SK-N-SH (cell line): ENCODE results near the gene SLC35G1. TPM values are rescaled to one million over a fixed set of nuclear protein-coding genes. Genes with fewer than 3 reads are reported as not detected.

Source experiments
- CTCF ChIA-PET: fragments of 300-600, 350-600 bp; formaldehyde crosslinking; extraction: SDS; loops from one replicate; lab custom pipeline; 2021; lab: Yijun Ruan, JAX
- POLR2A ChIA-PET: fragments of 350-600 bp; sonication (Branson Sonifier 250); formaldehyde crosslinking; extraction: SDS; loops from one replicate; lab custom pipeline; 2020; ENCODE audit warnings: antibody characterized with exemption, inconsistent platforms; lab: Yijun Ruan, JAX
- DNase-seq: peaks from one replicate; pipeline ENCODE4 v3.0.0; 2012
- H2AFZ ChIP-seq: fragments of 200-600 bp; sonication (generic); 2 replicates; pipeline ENCODE4 v1.8.1; 2016; ENCODE audit warnings: antibody characterized with exemption, mild to moderate bottlenecking, low read depth
- H3F3A ChIP-seq: fragments of 200-600 bp; sonication (generic); replicated peaks from 2 replicates; pipeline ENCODE3; 2016; ENCODE audit warnings: antibody characterized with exemption, mild to moderate bottlenecking; ENCODE audit not compliant: insufficient read depth
- H3K27ac ChIP-seq, 2 experiments: fragments of 200-500 bp in 1 of 2; fragments of 200-600 bp in 1 of 2; sonication (Bioruptor generic) in 1 of 2; sonication (generic), shearing (Covaris generic) in 1 of 2; 2 replicates each; pipeline versions ENCODE4 v1.5.1 to v1.6.1; 2014 to 2016; ENCODE audit warnings: low read depth in 2 of 2, inconsistent platforms in 1 of 2, low read length in 1 of 2, mild to moderate bottlenecking in 1 of 2, mixed read lengths in 1 of 2
- H3K27me3 ChIP-seq: fragments of 200-600 bp; sonication (generic), shearing (Covaris generic); 2 replicates; pipeline ENCODE4 v1.6.1; 2016; ENCODE audit warnings: mixed run types; ENCODE audit not compliant: insufficient read depth
- H3K36me3 ChIP-seq, 2 experiments: fragments of 200-500 bp in 1 of 2; fragments of 200-600 bp in 1 of 2; sonication (Bioruptor generic) in 1 of 2; sonication (generic) in 1 of 2; replicated peaks in 1 of 2; 2 replicates each; pipeline versions ENCODE3 to v1.5.1; 2014 to 2016; ENCODE audit warnings: low read length in 1 of 2, mild to moderate bottlenecking in 1 of 2; ENCODE audit not compliant: insufficient read depth in 2 of 2, control insufficient read depth in 1 of 2
- H3K4me1 ChIP-seq, 2 experiments: fragments of 200-500 bp in 1 of 2; fragments of 200-600 bp in 1 of 2; sonication (Bioruptor generic) in 1 of 2; sonication (generic), shearing (Covaris generic) in 1 of 2; 2 replicates each; pipeline versions ENCODE4 v1.5.1 to v1.6.1; 2014 to 2016; ENCODE audit warnings: low read depth in 1 of 2, low read length in 1 of 2, mixed run types in 1 of 2; ENCODE audit not compliant: insufficient read depth in 2 of 2, control insufficient read depth in 1 of 2
- H3K4me2 ChIP-seq: fragments of 200-600 bp; sonication (generic), shearing (Covaris generic); 2 replicates; pipeline ENCODE4 v1.6.1; 2017; ENCODE audit warnings: mixed run types
- H3K4me3 ChIP-seq, 2 experiments: fragments of 200-500 bp in 1 of 2; fragments of 200-600 bp in 1 of 2; sonication (Bioruptor generic) in 1 of 2; sonication (generic), shearing (Covaris generic) in 1 of 2; 2 replicates each; pipeline versions ENCODE4 v1.5.1 to v1.8.1; 2014 to 2016; ENCODE audit warnings: low read depth in 2 of 2, inconsistent platforms in 1 of 2, low read length in 1 of 2, mild to moderate bottlenecking in 1 of 2, mixed read lengths in 1 of 2, moderate library complexity in 1 of 2
- H3K79me2 ChIP-seq: fragments of 200-600 bp; sonication (generic); 2 replicates; pipeline ENCODE4 v1.8.1; 2017; ENCODE audit warnings: mild to moderate bottlenecking; ENCODE audit not compliant: insufficient read depth
- H3K9ac ChIP-seq: fragments of 200-600 bp; sonication (generic); 2 replicates; pipeline ENCODE4 v1.6.1; 2017; ENCODE audit warnings: mixed run types
- H3K9me2 ChIP-seq: fragments of 200-600 bp; sonication (generic); 2 replicates; pipeline ENCODE4 v1.6.1; 2017; ENCODE audit warnings: mixed run types
- H3K9me3 ChIP-seq: fragments of 200-600 bp; sonication (generic); 2 replicates; pipeline ENCODE4 v1.6.1; 2017; ENCODE audit warnings: mixed run types, mild to moderate bottlenecking, moderate library complexity
- H4K20me1 ChIP-seq: fragments of 200-600 bp; sonication (generic); 2 replicates; pipeline ENCODE4 v1.6.1; 2017; ENCODE audit warnings: mild to moderate bottlenecking, mixed run types; ENCODE audit not compliant: insufficient read depth
- CHD2 ChIP-seq: fragments of 150-350 bp; IDR thresholded peaks from 2 replicates; pipeline ENCODE4 v1.6.1; 2018; ENCODE audit warnings: low read length; ENCODE audit not compliant: partially characterized antibody
- EP300 ChIP-seq, 2 experiments: IDR thresholded peaks; 2 replicates each; pipeline versions ENCODE4 v1.4.0 to v1.6.1; 2012; ENCODE audit warnings: borderline replicate concordance in 1 of 2, low read depth in 1 of 2, low read length in 1 of 2
- FOSL2 ChIP-seq: IDR thresholded peaks from 2 replicates; pipeline ENCODE4 v1.4.0; 2012; ENCODE audit warnings: low read depth, mild to moderate bottlenecking, moderate library complexity, borderline replicate concordance
- FOXJ3 ChIP-seq: sonication (generic); formaldehyde crosslinking; IDR thresholded peaks from 2 replicates; pipeline ENCODE4 v1.5.1; 2020; ENCODE audit warnings: mild to moderate bottlenecking, missing genetic modification reagents
- GABPA ChIP-seq: IDR thresholded peaks from 2 replicates; pipeline ENCODE4 v1.4.0; 2012; ENCODE audit warnings: low read depth, mild to moderate bottlenecking
- GATA2 ChIP-seq: sonication (generic); formaldehyde crosslinking; IDR thresholded peaks from 2 replicates; pipeline ENCODE4 v1.5.0; 2020; ENCODE audit warnings: mild to moderate bottlenecking, missing genetic modification reagents
- JUND ChIP-seq: IDR thresholded peaks from 2 replicates; pipeline ENCODE4 v1.4.0; 2012
- MAX ChIP-seq: IDR thresholded peaks from 2 replicates; pipeline ENCODE4 v1.4.0; 2012; ENCODE audit warnings: low read depth
- MEF2A ChIP-seq: IDR thresholded peaks from 2 replicates; pipeline ENCODE4 v1.4.0; 2012; ENCODE audit warnings: low read depth, borderline replicate concordance
- MXI1 ChIP-seq: IDR thresholded peaks from 2 replicates; pipeline ENCODE4 v1.6.1; 2012; ENCODE audit warnings: mild to moderate bottlenecking, low read depth, low read length, improper control_type of control experiment
- NFIC ChIP-seq: IDR thresholded peaks from 2 replicates; pipeline ENCODE4 v1.4.0; 2012; ENCODE audit warnings: borderline replicate concordance
- NRF1 ChIP-seq: IDR thresholded peaks from 2 replicates; pipeline ENCODE4 v1.6.1; 2012; ENCODE audit warnings: low read depth, mild to moderate bottlenecking, low read length
- RAD21 ChIP-seq: IDR thresholded peaks from 2 replicates; pipeline ENCODE4 v1.6.1; 2012; ENCODE audit warnings: mild to moderate bottlenecking, low read length
- RFX5 ChIP-seq: IDR thresholded peaks from 2 replicates; pipeline ENCODE4 v1.6.1; 2012; ENCODE audit warnings: mild to moderate bottlenecking, improper control_type of control experiment, low read length
- RXRA ChIP-seq: IDR thresholded peaks from 2 replicates; pipeline ENCODE4 v1.4.0; 2012; ENCODE audit warnings: low read depth, mild to moderate bottlenecking, borderline replicate concordance
- SMC3 ChIP-seq: IDR thresholded peaks from 2 replicates; pipeline ENCODE4 v1.6.1; 2012; ENCODE audit warnings: low read depth, low read length, improper control_type of control experiment
- TCF12 ChIP-seq: IDR thresholded peaks from 2 replicates; pipeline ENCODE4 v1.4.0; 2012
- TEAD4 ChIP-seq: IDR thresholded peaks from 2 replicates; pipeline ENCODE4 v1.4.0; 2012; ENCODE audit warnings: mild to moderate bottlenecking, borderline replicate concordance; ENCODE audit not compliant: insufficient read depth
- USF1 ChIP-seq: IDR thresholded peaks from 2 replicates; pipeline ENCODE4 v1.4.0; 2012; ENCODE audit warnings: low read depth, borderline replicate concordance
- WGBS: methylation state at CpG from one replicate; pipeline ENCODE4 v1.1.6; 2017; ENCODE audit warnings: low lambda C conversion rate; 5-methylcytosine and 5-hydroxymethylcytosine counted together
- polyA plus RNA-seq, 3 experiments: library from polyadenylated mRNA; depleted of rRNA; stranded (reverse); fragments of >200 nt; gene quantifications; 2 replicates each; pipeline ENCODE4 v1.2.3, GENCODE V29; 2012
- TF ChIP-seq, protein P1 (sequence below): fragments of 200-600 bp; sonication (generic); IDR thresholded peaks from 2 replicates; pipeline ENCODE4 v1.6.1; 2017; ENCODE audit warnings: antibody characterized with exemption, mild to moderate bottlenecking, moderate library complexity
- TF ChIP-seq, protein P2 (sequence below): fragments of 150-350 bp; IDR thresholded peaks from 2 replicates; pipeline ENCODE4 v1.6.1; 2016; ENCODE audit warnings: mild to moderate bottlenecking, low read depth, low read length

The SLC35G1 gene
- polyA plus RNA-seq, 1 of the 3 experiments (the other 2 are of a cell fraction): 5.1 TPM

DNA sequence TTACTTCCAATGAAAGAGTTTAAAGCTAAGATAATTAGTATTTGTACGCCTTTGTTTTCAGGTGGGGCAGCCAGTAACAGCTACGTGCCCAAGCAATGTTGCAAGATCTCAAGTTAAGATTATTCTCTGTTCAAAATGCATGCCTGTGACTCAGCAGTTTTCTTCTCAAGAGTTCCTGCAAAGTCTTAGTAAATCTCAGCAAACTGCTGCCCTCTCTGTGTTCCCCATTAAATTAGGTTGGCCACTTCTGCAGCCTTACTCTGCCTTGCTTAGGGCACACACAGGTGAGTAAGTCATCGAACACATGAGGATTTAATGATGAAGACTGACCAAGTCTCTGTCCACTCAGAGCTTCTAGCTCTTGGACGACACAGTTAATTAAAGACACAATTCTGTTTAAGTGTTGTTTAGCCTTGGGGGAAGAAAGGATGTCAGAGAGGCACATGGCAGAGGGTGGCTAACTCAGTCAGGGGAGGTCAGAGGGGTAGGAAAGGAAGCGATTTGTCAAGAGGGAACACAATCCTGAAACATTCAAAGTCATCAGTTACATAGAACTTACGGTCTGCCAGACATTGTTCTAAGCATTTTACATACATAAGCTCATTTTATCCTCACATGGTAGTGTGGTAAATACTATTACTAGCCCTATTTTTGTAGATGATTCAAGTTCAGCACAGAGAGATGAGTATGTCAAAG, 20.2 kb upstream of the SLC35G1 start:
- ChIA-PET POLR2A (no interaction called here), CTCF (interaction anchor here (1.9 kb wide), 1 partner anchor 15 kb away, joined by 4 read pairs; no protein-coding TSS in a partner anchor)
- Histone ChIP-seq H3K4me1 (peaks cover 3 to 7% of the 10 kb centered on the region in 2 experiments; a peak in 2 of 4 replicates), H3F3A (no peaks in the 10 kb centered on the region), H3K9me3 (no peaks in the 10 kb centered on the region), H3K9ac (no peak overlapping the region), H3K27me3 (no peaks in the 10 kb centered on the region), H3K4me2 (no peak overlapping the region), H2AFZ (peak overlapping the region; percentile 29; the same call in 1 of the 2 replicates), H3K4me3 (no peak overlapping the region), H3K36me3 (no peaks in the 10 kb centered on the region), H4K20me1 (no peaks in the 10 kb centered on the region)
- 67% methylated on average over 6 of the region's 6 CpGs for WGBS
- DNase-seq: no peak
- TF ChIP-seq USF1 (no peak), NRF1 (no peak), JUND (no peak), FOSL2 (no peak), RXRA (no peak), RAD21 (no peak), MAX (no peak)
- TF ChIP-seq, protein P1, sequence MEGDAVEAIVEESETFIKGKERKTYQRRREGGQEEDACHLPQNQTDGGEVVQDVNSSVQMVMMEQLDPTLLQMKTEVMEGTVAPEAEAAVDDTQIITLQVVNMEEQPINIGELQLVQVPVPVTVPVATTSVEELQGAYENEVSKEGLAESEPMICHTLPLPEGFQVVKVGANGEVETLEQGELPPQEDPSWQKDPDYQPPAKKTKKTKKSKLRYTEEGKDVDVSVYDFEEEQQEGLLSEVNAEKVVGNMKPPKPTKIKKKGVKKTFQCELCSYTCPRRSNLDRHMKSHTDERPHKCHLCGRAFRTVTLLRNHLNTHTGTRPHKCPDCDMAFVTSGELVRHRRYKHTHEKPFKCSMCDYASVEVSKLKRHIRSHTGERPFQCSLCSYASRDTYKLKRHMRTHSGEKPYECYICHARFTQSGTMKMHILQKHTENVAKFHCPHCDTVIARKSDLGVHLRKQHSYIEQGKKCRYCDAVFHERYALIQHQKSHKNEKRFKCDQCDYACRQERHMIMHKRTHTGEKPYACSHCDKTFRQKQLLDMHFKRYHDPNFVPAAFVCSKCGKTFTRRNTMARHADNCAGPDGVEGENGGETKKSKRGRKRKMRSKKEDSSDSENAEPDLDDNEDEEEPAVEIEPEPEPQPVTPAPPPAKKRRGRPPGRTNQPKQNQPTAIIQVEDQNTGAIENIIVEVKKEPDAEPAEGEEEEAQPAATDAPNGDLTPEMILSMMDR: no peak
- TF ChIP-seq, all 33 proteins: peak for 0
- no peaks in the 10 kb centered on the region for H3K79me2 ChIP-seq
- H3K9me2 ChIP-seq: no peaks in the 10 kb centered on the region
- H3K27ac ChIP-seq: no peak overlapping the region

GRCh38 chr10:93874309-93875031, 19.3 kb upstream of the SLC35G1 start:
- ChIA-PET POLR2A (no interaction called here), CTCF (no interaction called here)
- Histone ChIP-seq H3K9ac (no peak overlapping the region), H3K4me3 (no peak overlapping the region), H3K4me1 (peaks cover 3 to 7% of the 10 kb centered on the region in 2 experiments; a peak in 2 of 4 replicates), H3K27ac (no peak overlapping the region), H3K36me3 (no peaks in the 10 kb centered on the region), H3K4me2 (no peak overlapping the region), H3K9me2 (no peaks in the 10 kb centered on the region), H4K20me1 (no peaks in the 10 kb centered on the region), H3K9me3 (no peaks in the 10 kb centered on the region), H3K79me2 (no peaks in the 10 kb centered on the region), H3F3A (no peaks in the 10 kb centered on the region), H3K27me3 (no peaks in the 10 kb centered on the region), H2AFZ (no peak overlapping the region)
- 83% methylated on average over 3 of the region's 3 CpGs for WGBS
- no peak for DNase-seq
- no peak for TF ChIP-seq TCF12
- TF ChIP-seq MXI1: no peak
- TF ChIP-seq CHD2: no peak
- no peak for TF ChIP-seq MAX
- no peak for TF ChIP-seq FOXJ3 (CRISPR knock-in tag)
- TF ChIP-seq, protein P2, sequence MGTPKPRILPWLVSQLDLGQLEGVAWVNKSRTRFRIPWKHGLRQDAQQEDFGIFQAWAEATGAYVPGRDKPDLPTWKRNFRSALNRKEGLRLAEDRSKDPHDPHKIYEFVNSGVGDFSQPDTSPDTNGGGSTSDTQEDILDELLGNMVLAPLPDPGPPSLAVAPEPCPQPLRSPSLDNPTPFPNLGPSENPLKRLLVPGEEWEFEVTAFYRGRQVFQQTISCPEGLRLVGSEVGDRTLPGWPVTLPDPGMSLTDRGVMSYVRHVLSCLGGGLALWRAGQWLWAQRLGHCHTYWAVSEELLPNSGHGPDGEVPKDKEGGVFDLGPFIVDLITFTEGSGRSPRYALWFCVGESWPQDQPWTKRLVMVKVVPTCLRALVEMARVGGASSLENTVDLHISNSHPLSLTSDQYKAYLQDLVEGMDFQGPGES: no peak
- TF ChIP-seq RFX5: no peak
- no peak for TF ChIP-seq TEAD4
- TF ChIP-seq MEF2A: no peak
- TF ChIP-seq GABPA: no peak
- no peak for TF ChIP-seq SMC3
- no peak for TF ChIP-seq NRF1
- TF ChIP-seq EP300 (IDR thresholded peaks at IDR 0.05; ENCODE audit: borderline replicate concordance in 1 of 2, low read depth in 1 of 2, low read length in 1 of 2): no peak
- TF ChIP-seq NFIC: no peak
- TF ChIP-seq GATA2 (CRISPR knock-in tag): no peak
